ENCODE measurements around the gene EDN1. TPM values are rescaled to one million over a fixed set of nuclear protein-coding genes. Genes with fewer than 3 reads are reported as not detected.
A peak's percentile ranks its signal among the peaks of the same experiment; 100 is the strongest.

The EDN1 gene
- 0.76 TPM for total RNA-seq

DNA sequence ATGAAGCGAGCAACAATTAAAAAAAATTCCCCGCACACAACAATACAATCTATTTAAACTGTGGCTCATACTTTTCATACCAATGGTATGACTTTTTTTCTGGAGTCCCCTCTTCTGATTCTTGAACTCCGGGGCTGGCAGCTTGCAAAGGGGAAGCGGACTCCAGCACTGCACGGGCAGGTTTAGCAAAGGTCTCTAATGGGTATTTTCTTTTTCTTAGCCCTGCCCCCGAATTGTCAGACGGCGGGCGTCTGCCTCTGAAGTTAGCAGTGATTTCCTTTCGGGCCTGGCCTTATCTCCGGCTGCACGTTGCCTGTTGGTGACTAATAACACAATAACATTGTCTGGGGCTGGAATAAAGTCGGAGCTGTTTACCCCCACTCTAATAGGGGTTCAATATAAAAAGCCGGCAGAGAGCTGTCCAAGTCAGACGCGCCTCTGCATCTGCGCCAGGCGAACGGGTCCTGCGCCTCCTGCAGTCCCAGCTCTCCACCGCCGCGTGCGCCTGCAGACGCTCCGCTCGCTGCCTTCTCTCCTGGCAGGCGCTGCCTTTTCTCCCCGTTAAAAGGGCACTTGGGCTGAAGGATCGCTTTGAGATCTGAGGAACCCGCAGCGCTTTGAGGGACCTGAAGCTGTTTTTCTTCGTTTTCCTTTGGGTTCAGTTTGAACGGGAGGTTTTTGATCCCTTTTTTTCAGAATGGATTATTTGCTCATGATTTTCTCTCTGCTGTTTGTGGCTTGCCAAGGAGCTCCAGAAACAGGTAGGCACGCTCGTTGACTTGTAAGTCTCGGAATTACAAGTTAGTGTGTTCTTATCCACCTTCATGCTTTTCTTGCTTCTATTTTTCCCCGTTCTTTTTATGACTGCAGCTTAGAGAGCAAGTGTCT is at the start of gene EDN1:
Gene EDN1 (plus strand): TSS at position 429 of the 888 bp plus-strand sequence. CDS start 269 bp downstream, at position 698.
- ATAC-seq, result peak; percentile 77

DNA sequence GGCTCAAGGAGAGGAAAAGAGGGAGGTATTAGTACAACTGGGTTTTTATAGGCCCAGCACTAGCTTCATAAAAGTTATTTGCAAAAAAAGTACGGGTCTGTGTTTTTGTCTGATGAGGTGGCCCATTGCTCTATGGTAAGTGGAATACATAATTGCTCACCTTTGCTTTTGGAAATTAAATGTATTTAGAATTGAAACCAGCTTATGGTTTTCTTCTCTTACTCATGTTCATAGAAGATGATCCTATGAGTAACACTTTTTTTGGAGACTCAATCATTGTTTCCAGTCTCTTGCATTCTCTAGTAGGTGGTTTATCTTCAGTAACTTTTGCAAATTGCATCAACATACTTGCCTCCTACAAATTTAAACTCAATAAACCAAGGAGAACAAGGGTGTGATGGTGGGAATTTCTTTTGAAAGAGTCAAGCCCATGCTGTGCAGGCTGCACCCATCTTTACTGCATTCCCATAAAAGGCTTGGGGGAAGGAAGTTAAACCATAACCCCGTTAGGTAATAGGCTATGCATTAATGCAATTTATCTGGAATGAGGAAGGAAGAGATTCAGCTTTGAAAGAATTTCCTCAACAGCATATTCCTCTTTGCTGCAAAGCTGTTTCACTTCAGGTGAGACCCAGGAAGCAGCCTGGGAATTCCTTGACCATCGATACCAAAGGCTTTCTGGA is 48.5 kb upstream of the EDN1 start:
- ATAC-seq, result no peak

DNA sequence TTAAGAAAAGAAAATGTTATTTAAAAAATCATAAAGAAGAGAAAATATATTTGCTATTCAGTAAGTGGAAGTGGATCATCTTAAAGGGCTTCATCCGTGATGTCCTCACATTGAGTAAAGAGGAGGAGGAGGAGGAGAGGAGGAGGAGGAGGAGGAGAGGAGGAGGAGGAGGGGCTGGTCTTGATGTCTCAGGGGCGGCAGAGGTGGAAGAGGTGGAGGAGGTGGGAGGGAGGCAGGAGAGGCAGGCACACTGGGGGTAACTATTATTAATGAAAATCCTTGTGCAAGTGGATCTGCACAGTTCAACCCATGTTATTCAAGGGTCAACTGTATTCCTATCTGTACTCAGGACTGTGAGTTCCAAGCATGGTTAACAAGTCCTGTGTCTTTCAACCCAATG is 47.0 kb upstream of the EDN1 start:
- no peak for ATAC-seq

DNA sequence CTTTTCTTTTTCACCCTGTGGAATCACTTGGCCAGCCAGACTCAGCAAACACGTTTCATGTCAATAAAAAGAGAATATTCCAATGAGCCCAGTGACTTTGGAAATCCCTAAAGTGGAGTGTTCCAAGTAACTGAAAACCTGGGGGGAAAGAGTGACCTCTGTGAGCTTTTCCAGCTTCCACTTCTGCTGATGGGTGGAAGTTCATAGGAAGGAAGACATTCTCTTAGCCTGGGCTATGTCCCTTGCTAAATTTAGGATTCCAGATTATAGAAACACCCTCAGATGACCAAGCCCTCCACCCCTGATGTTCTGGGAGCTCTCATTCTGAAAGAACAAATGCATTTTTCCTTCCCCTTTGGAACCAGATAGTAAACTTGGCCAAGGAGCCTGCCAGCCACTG is 44.8 kb upstream of the EDN1 start:
- no peak for ATAC-seq

DNA sequence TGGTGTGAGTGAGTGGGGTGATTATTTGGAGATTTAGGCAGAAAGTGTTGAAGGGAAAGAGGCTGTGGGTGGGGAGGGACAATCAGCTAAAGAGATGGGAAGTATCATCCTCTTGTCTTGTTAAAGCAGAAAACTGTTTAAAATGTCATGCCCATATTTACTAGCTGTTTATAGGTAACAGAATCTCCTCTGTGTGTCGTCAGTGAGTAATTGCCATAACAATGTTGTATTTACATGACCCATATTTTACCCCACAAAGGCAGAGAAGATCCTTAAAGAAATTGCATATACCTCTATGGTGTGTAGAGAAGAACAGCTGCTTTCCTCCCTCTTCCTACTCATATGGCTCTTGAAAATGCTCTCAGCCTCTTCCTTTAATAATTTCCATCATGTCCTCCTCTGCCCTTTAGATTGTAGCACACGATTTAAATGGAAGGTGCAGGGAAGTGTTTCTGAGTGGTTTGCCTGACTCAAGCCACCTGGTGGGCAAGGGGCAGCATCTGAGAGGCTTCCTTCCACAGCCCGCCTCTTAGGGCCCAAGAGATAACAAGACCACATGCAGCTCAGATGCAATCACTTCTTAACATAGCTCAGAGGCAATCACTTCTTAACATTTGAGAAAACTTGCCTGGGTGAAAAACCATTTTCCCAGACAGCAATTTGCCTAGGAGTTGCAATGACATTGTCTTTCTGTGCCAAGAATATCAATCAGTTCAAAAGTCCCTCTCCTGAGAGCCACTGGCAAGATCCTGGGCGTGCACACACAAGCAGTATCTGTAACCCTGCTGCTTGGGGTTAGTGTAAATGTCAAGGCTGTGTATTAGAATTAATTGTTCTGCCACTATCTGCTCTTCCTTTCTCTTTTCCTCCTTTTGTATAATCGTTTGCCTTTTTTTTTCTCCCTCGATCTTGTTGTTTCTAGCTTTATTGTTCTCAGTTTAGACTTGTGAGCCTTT is 44.1 kb upstream of the EDN1 start:
- no peak for ATAC-seq

DNA sequence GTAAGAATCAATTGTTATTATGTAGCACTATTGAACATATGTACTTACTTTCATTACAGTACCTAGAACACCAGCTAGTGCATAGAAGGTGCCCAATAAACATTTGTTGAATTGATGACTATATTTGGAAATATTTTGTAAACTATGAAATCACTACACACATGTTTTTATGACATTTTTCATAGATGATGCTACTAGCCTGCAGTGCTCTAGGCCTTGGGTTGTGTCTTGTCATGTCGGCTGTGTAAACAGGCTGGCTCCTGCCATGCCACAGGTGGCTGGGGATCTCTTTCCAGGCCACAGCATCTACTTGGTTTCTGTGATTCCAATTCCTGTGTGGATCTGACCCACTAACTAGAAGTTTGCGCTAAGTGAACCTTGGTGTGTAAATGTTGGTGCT is 43.3 kb upstream of the EDN1 start:
- ATAC-seq, result no peak

DNA sequence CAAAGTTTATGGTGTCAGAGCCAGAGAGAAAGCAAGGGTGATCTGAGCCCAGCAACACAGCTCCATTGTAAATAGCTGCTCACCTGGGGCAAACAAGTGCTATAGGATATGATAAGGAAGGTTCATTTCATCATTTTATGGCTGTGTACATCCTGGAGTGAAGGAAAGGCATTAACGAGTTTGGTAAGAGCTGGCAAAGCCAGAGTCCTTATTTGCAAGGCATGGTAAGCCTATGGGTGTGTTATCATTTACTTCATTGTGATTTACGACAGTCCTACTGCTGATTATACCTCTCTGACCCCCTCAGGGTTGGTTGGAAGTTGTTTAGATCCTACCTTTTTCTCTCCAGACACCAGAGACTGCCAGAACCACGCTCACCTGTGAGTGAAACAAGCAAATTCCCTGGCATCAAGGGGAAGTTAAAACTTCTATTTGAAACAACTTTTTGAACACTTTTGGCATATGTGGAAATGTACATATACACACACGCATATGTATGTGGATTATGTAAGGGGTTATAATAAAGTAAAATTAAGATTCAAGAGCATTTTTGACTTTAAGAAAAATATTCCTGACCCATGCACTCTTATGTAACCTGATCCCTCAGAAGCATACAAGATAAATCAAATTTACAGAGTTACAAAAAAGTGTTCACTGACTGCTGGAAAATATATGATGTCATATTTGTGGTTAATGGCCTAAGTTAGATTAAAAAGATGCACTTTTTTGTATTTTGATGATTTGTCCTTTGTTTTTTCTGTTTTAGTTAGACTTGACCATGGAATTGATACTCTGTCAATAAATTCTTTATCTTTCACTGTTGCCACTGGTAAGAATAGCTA is 40.4 kb upstream of the EDN1 start:
- no peak for ATAC-seq

DNA sequence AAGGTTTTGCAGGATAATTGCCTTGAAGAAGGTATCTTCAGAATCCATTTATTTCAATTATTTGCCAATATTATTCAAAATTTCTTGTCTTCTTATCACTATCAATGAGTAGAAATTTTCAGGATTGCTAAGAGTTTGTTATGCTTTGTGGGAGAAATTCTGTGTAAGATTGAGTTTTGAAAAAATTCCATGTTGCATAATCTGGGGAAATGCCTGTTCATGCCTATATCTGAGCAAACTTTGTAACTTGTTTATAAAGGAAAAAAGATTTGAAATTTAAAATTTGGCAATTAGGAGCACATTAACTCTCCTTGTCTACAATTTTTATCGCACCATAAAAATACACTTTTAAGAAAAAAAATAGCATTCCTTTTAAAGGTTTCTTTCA is 39.8 kb upstream of the EDN1 start:
- ATAC-seq, result no peak

DNA sequence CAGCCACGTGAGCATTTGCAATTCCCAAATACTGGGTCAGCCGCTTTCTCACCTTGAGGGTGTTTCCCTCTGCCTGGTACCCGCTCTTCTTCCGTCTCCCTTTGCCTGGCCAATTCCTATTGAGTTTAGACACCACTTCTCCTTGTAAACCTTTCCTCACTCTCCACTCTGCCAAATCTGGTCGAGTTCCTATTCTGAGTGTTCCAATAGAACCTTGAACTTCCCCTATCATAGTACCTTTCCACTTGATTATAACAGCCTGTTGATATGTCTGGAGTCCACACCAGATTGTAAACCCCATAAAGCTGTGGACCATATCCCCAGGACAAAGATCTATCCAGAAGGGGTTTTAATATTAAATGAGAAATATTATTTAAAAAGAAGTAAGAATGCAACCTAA is 36.0 kb upstream of the EDN1 start:
- no peak for ATAC-seq

DNA sequence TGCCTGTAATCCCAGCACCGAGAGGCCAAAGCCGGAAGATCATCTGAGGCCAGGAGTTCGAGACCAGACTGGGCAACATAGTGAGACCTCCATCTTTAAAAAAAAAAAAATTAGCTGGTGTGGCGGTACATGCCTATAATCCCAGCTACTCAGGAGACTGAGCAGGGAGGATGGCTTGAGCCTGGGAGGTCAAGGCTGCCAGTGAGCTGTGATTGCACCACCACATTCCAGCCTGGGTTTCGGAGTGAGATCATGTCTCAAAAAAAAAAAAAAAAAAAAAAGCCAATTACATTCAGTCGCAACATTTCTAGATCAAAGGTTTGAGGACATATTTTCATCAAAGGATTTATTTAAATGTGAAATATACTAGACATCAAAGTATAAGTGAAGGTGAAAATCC is 32.0 kb upstream of the EDN1 start:
- ATAC-seq, result no peak

DNA sequence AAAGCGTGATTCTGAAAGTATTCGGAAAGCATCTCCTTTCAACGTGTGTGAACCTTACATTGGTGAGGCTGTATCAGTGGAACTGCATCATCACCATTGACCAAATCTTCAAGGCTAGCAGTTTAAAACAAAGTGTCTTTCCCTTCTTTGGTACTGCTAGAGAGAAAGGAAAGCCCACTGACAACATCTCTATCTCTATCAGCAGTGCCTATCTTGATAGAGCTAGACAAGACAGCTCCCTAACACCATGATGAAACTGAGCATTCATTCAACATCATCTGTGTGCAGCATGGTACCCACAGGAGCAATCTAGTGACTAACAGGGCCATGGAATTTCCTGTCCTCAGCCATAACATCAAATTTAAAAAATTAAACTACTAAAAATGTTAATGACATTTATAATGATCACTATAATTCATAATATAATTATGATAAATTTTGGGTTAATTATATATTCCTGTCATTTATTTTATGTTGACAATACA is 31.5 kb upstream of the EDN1 start:
- no peak for ATAC-seq

DNA sequence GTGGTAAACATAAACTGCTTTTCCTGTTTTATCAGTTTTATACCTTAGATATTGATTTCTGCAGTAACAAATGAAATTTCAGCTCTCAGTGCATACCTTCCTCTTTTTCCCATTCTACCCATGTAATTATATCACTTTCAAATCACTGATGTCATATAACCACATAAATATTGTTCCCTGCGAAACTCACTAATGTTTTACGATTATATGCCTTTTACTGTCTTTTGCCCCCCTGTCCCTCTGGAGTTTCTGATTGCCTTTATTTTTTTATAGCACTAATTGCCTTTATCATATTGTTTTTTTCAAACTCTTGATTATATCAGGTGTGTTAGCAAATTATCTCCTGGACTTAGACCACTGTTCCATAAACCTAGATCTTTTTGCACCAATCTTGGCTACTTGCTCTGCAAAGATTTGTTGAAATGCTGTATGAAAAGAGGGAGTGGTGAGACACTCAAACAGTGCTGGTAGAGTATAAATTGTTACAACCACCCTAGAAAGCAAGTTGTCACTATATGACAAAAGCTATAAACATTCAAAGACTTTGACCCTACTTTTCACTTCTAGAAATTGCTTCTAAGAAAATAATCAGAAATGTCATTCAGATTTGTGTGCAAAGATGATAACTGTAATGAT is 29.6 kb upstream of the EDN1 start:
- no peak for ATAC-seq

DNA sequence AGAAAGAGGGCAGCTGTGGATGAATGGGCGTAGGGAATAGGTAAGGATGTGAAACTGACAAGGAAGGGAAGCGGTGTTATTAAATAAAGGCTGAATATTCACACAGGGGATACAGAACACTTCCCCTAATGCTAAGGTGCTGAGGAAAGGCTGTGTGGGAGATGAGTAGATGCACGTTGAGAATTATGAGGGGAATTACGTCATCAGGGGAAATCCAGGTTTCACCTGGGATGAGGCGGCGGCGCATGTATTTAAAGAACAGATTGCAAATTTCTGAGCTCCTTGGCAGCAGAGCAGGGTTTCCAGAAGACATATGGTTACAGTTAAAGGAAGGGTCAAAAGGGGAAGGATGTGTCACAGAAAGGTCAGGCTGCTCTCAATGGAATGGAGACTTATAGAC is 28.7 kb upstream of the EDN1 start:
- no peak for ATAC-seq

DNA sequence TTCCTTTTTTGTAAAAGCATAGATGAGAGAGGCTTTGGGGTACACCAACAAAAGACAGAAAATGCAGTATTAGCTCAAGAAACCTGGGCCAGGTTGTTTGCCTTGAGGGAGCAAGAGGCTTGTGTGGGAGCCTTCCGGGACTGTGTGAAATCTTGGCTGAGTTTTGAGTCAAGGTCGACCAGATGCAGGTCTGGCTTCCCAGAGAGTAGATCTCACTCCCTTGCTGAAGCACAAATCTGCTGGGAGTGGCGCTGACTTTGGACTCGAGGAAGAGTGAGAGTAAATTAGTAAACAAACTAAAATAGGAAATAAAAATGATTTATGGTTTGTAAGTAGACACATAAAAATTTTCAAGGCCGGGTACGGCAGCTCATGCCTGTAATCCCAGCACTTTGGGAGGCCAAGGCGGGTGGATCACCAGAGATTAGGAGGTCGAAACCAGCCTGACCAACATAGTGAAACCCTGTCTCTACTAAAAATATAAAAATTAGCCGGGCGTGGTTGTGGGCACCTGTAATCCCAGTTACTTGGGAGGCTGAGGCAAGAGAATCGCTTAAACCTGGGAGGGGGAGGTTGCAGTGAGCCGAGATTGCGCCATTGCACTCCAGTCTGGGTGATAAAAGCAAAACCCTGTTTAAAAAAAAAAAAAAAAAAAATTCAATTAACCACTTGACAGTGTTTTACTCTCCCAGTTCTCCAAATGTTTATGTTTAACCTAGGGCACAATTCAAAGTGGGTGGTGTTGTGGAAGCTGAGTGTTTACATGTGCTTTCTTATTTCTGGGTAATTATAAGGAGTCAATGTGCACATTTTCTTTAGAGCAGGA is 27.7 kb upstream of the EDN1 start:
- no peak for ATAC-seq

DNA sequence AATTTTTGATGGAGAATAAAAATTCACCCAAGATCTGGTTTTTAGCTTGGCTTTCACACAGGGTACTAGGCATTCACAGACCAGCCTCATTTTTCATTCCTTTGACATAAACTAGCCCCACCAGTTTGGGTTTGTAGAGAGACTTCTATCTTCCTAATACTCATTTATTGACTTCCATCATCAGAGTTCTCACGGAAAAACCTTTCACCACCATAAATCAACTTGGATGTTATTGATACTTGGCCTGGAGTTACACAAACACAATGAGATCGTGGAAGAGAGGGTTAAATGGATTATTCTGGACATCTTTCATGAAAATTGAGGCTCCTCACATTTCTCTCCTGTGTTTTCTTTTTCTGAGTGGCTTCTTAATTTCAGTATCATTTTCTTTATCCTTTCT is 26.8 kb upstream of the EDN1 start:
- no peak for ATAC-seq

DNA sequence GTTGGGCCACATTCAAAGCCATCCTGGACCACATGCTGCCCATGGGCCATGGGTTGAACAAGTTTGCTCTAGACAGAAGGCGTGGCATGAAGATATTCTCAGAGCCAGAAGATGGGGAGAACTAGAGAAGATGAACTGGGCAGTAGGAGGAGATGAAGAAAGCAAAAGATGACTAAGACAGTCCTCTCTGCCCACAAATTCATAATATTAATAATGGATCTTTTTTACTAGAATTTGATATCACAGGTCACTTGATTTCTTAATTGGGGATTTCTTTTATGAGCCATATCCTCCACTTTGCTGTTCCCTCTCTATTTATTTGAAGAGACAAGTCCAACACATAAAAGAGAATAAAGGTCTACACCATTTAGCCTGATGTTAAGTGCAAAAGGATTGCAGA is 25.5 kb upstream of the EDN1 start:
- ATAC-seq, result no peak

DNA sequence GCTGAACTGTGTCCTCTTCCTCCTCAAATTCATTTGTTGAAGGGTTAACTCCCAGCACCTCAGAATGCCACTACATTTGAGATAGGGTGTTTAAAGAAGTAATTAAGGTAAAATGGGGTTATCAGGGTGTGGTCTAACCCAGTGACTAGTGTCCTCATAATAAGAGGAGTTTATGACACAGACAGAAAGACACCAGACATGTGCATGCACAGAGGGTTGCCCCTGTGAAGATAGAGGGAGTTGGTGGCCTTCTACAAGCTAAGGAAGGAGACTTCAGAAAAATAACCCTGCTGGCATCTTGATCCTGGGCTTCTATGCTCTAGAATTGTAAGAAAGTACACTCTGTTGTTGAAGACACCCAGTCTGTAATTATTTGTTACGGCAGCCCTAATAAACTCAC is 24.9 kb upstream of the EDN1 start:
- no peak for ATAC-seq

DNA sequence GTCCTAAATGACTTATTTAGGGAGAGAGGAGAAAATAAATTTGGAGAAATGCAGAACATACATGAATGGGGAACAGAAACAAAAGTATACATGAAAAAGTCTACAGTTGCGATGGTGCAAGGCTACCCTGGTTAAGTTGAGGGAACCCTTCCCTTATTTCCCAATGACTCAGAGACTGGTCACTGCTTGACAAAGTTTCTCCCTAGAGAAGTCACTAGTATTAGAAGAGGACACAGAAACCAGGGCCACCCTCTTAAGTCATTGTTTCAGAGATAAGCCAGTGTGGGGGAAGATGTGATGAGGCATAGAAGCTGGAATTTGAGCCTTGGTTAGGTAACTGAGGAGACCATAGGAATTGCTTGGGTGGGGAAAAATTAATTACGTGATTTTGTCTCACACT is 24.4 kb upstream of the EDN1 start:
- ATAC-seq, result peak; percentile 62

DNA sequence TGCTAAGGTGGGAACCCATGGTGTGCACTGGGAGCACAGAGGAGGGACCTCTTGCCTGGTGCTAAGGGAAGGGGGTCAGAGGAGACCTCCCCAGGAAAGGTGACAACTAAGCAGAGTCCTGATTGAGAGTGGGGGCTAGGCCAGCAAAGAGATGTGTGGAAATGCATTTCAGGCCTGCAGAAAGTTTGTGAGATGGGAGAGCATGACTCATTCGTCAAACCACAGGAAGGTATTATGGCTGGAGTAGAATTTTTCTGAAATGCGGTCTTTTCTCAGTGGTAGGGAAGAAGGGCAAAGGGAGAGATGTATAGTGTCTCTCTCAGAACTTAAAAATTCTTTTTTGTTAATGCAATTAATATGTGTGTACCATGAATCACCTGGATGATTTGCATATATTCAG is 23.6 kb upstream of the EDN1 start:
- ATAC-seq, result no peak

DNA sequence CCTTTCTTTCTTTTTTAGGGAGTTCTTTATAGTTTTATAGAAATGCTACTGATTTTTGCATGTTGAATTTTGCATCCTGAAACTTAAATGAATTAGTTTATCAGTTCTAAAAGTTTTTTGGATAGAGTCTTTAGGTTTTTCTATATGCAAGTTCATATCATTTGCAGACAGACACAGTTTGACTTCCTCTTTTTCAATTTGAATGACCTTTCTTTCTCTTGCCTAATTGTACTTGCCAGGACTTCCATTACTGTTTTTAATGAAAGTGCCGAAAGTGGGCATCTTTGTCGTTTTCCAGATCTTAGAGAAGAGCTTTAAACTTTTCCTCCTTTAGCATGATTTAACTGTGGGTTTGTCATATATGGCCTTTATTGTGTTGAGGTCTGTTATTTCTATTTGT is 21.1 kb upstream of the EDN1 start:
- no peak for ATAC-seq

Data from esophagus mucosa (tissue), 1 donor.